K562 (cell line): Measurements from ENCODE around the gene TUBA1B. TPM values are rescaled to one million over a fixed set of nuclear protein-coding genes. Genes with fewer than 3 reads are reported as not detected.

ENCODE experiments used
- E2F6 ChIP-seq, 2 experiments: IDR thresholded peaks; 2 replicates each; pipeline ENCODE4 v1.6.1; 2011; ENCODE audit warnings: borderline replicate concordance in 1 of 2, control low read depth in 1 of 2, low read depth in 1 of 2, low read length in 1 of 2, mild to moderate bottlenecking in 1 of 2, mixed read lengths in 1 of 2, moderate library complexity in 1 of 2; ENCODE audit not compliant: insufficient read depth in 1 of 2, insufficient read length in 1 of 2, poor library complexity in 1 of 2, severe bottlenecking in 1 of 2; ENCODE audit errors: extremely low read depth in 1 of 2
- ELF1 ChIP-seq: fragments of 200-800 bp; sonication (Bioruptor generic); IDR thresholded peaks from 2 replicates; pipeline ENCODE4 v1.6.1; 2016; ENCODE audit warnings: missing genetic modification characterization, missing compliant biosample characterization
- FOSL1 ChIP-seq: fragments of 200-800 bp; sonication (Bioruptor generic); conservative IDR thresholded peaks from 2 replicates; pipeline ENCODE4 v1.6.1; 2016; ENCODE audit warnings: missing genetic modification characterization, missing compliant biosample characterization
- GABPA ChIP-seq: fragments of 200-800 bp; sonication (Bioruptor generic); conservative IDR thresholded peaks from 2 replicates; pipeline ENCODE4 v1.6.1; 2016; ENCODE audit warnings: low read depth, missing genetic modification characterization, missing compliant biosample characterization
- HMG20A ChIP-seq: fragments of 450-650 bp; formaldehyde crosslinking; conservative IDR thresholded peaks from 2 replicates; pipeline ENCODE4 v1.4.0; 2020; ENCODE audit warnings: mild to moderate bottlenecking, mixed read lengths
- MITF ChIP-seq: IDR thresholded peaks from 2 replicates; pipeline ENCODE4 v1.6.1; 2014; ENCODE audit warnings: antibody characterized with exemption
- SRSF9 ChIP-seq: fragments of 200-400 bp; formaldehyde crosslinking; IDR thresholded peaks from 2 replicates; pipeline ENCODE4 v1.6.1; 2017; ENCODE audit warnings: low read depth, low read length, borderline replicate concordance
- ZC3H11A ChIP-seq: IDR thresholded peaks from 2 replicates; pipeline ENCODE4 v1.6.1; 2012; ENCODE audit warnings: low read depth, low read length, improper control_type of control experiment
- ZEB2 ChIP-seq: fragments of 450-650 bp; IDR thresholded peaks from 2 replicates; pipeline ENCODE4 v1.6.1; 2016
- ZNF263 ChIP-seq: sonication (generic); formaldehyde crosslinking; IDR thresholded peaks from 2 replicates; pipeline ENCODE4 v1.8.0; 2022; ENCODE audit warnings: mild to moderate bottlenecking, missing genetic modification reagents, borderline replicate concordance
- ZNF347 ChIP-seq: fragments of 450-650 bp; formaldehyde crosslinking; IDR thresholded peaks from 2 replicates; pipeline ENCODE4 v1.4.0; 2020; ENCODE audit warnings: low read depth, mild to moderate bottlenecking, moderate library complexity
- ZNF354B ChIP-seq: fragments of 250-450 bp; sonication (Bioruptor Pico); IDR thresholded peaks from 2 replicates; pipeline ENCODE4 v1.4.0; 2020
- ZNF766 ChIP-seq: fragments of 200-800 bp; sonication (Bioruptor generic); conservative IDR thresholded peaks from 2 replicates; pipeline ENCODE4 v1.6.1; 2016; ENCODE audit warnings: missing genetic modification characterization, missing compliant biosample characterization
- polyA plus RNA-seq, 8 experiments: library from polyadenylated mRNA; depleted of rRNA in 4 of 8; stranded (reverse) in 5 of 8; unstranded in 3 of 8; fragments of >200 nt; fragmentation: Nextera tagmentation in 2 of 8; fragmentation: Illumina TruSeq in 1 of 8; extraction: Ambion mirVana in 2 of 8; extraction: Trizol in 1 of 8; gene quantifications; 2 replicates each; pipeline versions ENCODE4 v1.2.1 to v1.2.3, GENCODE V29; 2011 to 2014; ENCODE audit warnings: inconsistent platforms in 1 of 8, missing spikeins in 1 of 8
- total RNA-seq, 7 experiments: library from RNA; depleted of rRNA in 6 of 7; stranded (reverse); fragments of >200 nt in 6 of 7; fragmentation: Illumina TruSeq in 2 of 7; extraction: Trizol in 2 of 7; gene quantifications; 2 replicates each; pipeline versions ENCODE4 v1.2.1 to v1.2.3, GENCODE V29; 2011 to 2021; ENCODE audit warnings: low replicate concordance in 1 of 7
- TF ChIP-seq, protein P1 (sequence below): fragments of 250-450 bp; sonication (Bioruptor Pico); IDR thresholded peaks from 2 replicates; pipeline ENCODE4 v1.4.0; 2020
- TF ChIP-seq, protein P2 (sequence below): fragments of 450-650 bp; IDR thresholded peaks from 2 replicates; pipeline ENCODE4 v1.6.1; 2014; ENCODE audit warnings: low read depth, mild to moderate bottlenecking, moderate library complexity, borderline replicate concordance

The TUBA1B gene
- total and polyA plus RNA-seq, 9 of the 15 experiments (the other 6 are each of a cell fraction or from before 2014, with no cell fraction given), result 2,189 to 4,624 (median 2,628) TPM

DNA sequence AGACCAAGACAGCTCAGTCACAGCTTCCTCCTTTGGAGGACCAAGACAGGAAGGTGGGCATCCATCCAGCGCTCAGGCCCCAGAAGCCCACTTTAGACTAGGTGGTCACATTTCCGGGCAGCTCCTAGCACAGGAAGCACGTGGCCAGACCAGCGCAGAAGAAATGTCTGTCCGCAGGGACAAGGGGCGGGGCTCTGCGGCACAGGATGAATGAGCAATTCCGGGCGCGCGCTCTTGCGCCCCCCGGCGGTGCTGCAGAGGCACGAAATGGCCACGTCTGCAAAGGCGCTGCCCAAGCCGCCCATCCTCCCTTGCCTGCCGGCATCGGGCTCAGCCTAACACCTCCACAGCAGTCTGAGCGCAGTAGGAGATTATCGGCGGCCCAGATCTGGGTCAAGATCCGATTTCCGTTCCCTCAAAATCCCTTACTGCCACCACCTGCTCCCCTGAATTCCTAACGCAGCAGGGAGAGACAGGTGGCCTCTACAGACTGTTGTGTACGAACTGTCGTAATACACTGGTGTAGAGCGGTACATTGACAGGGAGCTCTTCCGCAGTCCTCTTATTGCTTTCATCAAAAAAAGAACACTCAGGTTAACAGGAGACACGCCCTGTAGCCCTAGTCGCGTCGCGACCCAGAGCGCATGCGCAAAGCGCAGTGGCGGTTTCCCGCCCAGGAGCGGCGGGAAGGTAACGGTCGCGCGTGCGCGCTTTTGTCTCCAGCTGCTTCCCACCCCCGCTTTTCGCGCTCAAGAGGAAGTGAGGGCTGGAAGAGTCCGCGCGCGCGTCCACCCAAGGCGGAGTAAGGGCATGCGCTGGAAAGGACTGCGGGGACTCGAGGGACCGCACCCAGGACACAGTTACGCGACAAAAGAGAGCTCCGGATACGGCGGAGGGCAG, 794 bp downstream of the TUBA1B start (continued):
- TF ChIP-seq, protein P1, sequence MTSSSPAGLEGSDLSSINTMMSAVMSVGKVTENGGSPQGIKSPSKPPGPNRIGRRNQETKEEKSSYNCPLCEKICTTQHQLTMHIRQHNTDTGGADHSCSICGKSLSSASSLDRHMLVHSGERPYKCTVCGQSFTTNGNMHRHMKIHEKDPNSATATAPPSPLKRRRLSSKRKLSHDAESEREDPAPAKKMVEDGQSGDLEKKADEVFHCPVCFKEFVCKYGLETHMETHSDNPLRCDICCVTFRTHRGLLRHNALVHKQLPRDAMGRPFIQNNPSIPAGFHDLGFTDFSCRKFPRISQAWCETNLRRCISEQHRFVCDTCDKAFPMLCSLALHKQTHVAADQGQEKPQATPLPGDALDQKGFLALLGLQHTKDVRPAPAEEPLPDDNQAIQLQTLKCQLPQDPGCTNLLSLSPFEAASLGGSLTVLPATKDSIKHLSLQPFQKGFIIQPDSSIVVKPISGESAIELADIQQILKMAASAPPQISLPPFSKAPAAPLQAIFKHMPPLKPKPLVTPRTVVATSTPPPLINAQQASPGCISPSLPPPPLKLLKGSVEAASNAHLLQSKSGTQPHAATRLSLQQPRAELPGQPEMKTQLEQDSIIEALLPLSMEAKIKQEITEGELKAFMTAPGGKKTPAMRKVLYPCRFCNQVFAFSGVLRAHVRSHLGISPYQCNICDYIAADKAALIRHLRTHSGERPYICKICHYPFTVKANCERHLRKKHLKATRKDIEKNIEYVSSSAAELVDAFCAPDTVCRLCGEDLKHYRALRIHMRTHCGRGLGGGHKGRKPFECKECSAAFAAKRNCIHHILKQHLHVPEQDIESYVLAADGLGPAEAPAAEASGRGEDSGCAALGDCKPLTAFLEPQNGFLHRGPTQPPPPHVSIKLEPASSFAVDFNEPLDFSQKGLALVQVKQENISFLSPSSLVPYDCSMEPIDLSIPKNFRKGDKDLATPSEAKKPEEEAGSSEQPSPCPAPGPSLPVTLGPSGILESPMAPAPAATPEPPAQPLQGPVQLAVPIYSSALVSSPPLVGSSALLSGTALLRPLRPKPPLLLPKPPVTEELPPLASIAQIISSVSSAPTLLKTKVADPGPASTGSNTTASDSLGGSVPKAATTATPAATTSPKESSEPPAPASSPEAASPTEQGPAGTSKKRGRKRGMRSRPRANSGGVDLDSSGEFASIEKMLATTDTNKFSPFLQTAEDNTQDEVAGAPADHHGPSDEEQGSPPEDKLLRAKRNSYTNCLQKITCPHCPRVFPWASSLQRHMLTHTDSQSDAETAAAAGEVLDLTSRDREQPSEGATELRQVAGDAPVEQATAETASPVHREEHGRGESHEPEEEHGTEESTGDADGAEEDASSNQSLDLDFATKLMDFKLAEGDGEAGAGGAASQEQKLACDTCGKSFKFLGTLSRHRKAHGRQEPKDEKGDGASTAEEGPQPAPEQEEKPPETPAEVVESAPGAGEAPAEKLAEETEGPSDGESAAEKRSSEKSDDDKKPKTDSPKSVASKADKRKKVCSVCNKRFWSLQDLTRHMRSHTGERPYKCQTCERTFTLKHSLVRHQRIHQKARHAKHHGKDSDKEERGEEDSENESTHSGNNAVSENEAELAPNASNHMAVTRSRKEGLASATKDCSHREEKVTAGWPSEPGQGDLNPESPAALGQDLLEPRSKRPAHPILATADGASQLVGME (CRISPR knock-in tag), result peak; percentile 17; the same call in 1 of the 2 replicates
- TF ChIP-seq SRSF9 (no peak), MITF (no peak), ZC3H11A (no peak), ELF1 (peak; percentile 84), HMG20A (0 out of 2 replicates have a peak, but pooled peaks have one; percentile 40), GABPA (tag) (peak; percentile 82), ZEB2 (peak; percentile 45; the same call in 1 of the 2 replicates), E2F6 (IDR thresholded peaks at IDR 0.05; ENCODE audit: borderline replicate concordance in 1 of 2, extremely low read depth in 1 of 2, insufficient read depth in 1 of 2, insufficient read length in 1 of 2, low read depth in 1 of 2, low read length in 1 of 2, poor library complexity in 1 of 2, severe bottlenecking in 1 of 2) (peak; percentile 98 to 99), ZNF263 (CRISPR knock-in tag) (peak; percentile 48; the same call in 1 of the 2 replicates), FOSL1 (peak; percentile 59), ZNF347 (no peak), ZNF354B (CRISPR knock-in tag) (no peak), ZNF766 (CRISPR knock-in tag) (peak; percentile 85)
- TF ChIP-seq, protein P2, sequence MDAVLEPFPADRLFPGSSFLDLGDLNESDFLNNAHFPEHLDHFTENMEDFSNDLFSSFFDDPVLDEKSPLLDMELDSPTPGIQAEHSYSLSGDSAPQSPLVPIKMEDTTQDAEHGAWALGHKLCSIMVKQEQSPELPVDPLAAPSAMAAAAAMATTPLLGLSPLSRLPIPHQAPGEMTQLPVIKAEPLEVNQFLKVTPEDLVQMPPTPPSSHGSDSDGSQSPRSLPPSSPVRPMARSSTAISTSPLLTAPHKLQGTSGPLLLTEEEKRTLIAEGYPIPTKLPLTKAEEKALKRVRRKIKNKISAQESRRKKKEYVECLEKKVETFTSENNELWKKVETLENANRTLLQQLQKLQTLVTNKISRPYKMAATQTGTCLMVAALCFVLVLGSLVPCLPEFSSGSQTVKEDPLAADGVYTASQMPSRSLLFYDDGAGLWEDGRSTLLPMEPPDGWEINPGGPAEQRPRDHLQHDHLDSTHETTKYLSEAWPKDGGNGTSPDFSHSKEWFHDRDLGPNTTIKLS, result peak; percentile 100
